Measurements from ENCODE around the gene COL25A1. TPM values are rescaled to one million over a fixed set of nuclear protein-coding genes. Genes with fewer than 3 reads are reported as not detected.
A peak's percentile ranks its signal among the peaks of the same experiment; 100 is the strongest.

The COL25A1 gene
- under 1 TPM in 1 of 2 experiments, not detected in 1; 0.67 TPM for total RNA-seq

- Mint-ChIP-seq H3K4me3 (peak within 1 kb of the TSS; percentile 76), H3K27me3 (peaks cover 78% of the 10 kb centered on the region), H3K36me3 (no peaks in the 10 kb centered on the region), H3K9me3 (no peaks in the 10 kb centered on the region), H3K4me1 (peaks cover 8% of the 10 kb centered on the region), H3K27ac (no peak within 1 kb of the TSS)
- DNase-seq: peak; percentile 54
- ATAC-seq (ENCODE audit: low read depth): peak; percentile 71
- POLR2A ChIA-PET: no interaction called here
Measured at GRCh38 chr4:109302361-109303139, at the start of gene COL25A1. TSS of gene COL25A1 (minus strand) at chr4:109302658.

- Mint-ChIP-seq H3K27me3 (peaks cover 52% of the 10 kb centered on the region), H3K9me3 (peaks cover 9% of the 10 kb centered on the region), H3K4me1 (no peaks in the 10 kb centered on the region), H3K36me3 (peaks cover 2% of the 10 kb centered on the region), H3K27ac (no peak overlapping the region), H3K4me3 (no peak overlapping the region)
- DNase-seq: no peak
- POLR2A ChIA-PET: no interaction called here
- ATAC-seq (ENCODE audit: low read depth): no peak
Measured at GRCh38 chr4:109350121-109350520, 47.7 kb upstream of the COL25A1 start.

DNA sequence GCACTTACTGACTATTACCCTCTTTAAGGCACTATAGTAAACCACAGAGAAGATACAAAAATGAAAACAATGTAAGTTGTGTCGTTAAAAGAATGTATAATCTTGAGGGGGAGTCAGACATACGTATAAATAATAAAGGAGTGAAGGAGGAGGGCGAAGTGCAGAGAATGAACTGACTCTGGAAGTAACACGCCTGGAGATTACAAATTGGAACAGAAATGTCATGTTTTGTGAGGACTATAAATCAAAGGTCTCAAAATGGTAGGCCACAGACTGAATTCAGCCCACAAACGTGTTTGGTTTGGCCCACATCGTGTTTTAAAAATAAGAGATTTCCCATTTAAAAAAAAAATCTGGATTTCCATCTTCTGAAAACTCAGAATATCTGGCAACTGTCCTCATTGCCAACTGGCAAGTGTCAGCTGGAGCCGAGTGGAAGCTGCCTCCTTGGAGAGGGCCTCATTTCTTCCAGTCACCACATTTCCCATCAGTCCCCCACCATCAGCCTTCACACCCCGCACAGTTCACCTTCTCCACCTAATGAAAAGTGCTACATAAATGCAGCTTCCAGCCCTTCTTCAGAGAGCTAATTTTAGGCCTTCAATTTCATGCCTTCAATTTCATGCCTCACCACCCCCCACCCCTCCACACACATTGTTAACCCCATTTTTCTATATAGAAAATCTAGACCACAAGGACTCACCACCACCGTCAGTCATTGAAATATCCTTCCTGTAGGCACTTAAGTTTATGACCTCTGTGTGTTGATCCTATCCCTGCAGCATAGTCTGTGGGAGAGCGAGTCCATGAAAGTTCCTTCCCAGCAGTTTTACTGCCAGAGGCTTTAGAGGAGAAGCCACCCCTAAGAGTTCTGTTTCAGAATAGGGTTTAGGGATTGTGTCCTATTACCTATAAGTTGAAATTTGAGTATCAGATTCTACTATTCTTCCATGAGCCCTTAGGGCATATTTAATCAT is 32.0 kb upstream of the COL25A1 start:
- no peak overlapping the region for H3K27ac Mint-ChIP-seq
- peaks cover 38% of the 10 kb centered on the region for H3K27me3 Mint-ChIP-seq
- no peak for DNase-seq
- no peaks in the 10 kb centered on the region for H3K36me3 Mint-ChIP-seq
- no peak for ATAC-seq (ENCODE audit: low read depth)
- H3K4me3 Mint-ChIP-seq: no peak overlapping the region
- H3K9me3 Mint-ChIP-seq: peaks cover 2% of the 10 kb centered on the region
- POLR2A ChIA-PET: interaction anchor here (0.6 kb wide), 1 partner anchor 23 kb away, joined by 3 read pairs; no protein-coding TSS in a partner anchor
- peaks cover 3% of the 10 kb centered on the region for H3K4me1 Mint-ChIP-seq

DNA sequence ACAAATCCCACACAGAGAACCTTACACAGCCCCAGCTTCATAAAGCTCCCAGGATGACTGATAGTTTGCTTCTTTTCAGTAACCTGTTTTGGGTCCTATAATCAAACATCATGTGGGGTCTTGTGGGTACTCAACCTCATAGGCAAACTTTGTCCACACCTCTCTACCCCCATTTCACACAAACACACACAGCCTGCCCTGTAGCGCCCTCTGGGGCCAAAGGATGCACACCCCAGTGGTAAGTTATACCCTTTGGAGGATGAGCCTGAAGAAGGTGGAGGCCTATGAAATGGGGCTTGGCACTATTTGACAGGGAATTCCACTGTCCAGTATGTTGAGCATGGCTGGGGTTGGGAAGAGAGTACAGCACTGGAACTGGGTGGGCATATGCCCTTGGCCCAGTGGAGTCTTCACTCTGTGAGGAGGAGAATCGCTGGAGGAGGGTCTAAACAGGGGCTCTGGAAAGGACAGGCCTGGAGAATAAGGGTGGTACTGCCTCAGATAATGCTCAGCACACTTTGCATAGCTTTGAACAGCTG is 30.5 kb upstream of the COL25A1 start:
- no peak for ATAC-seq (ENCODE audit: low read depth)
- H3K4me3 Mint-ChIP-seq: no peak overlapping the region
- peaks cover 3% of the 10 kb centered on the region for H3K4me1 Mint-ChIP-seq
- no peak overlapping the region for H3K27ac Mint-ChIP-seq
- no peak for DNase-seq
- peaks cover 29% of the 10 kb centered on the region for H3K27me3 Mint-ChIP-seq
- H3K9me3 Mint-ChIP-seq: no peaks in the 10 kb centered on the region
- H3K36me3 Mint-ChIP-seq: no peaks in the 10 kb centered on the region
- POLR2A ChIA-PET: no interaction called here

- no peak for ATAC-seq (ENCODE audit: low read depth)
- Mint-ChIP-seq H3K4me3 (no peak overlapping the region), H3K27ac (no peak overlapping the region), H3K4me1 (no peaks in the 10 kb centered on the region), H3K9me3 (peaks cover 2% of the 10 kb centered on the region), H3K36me3 (peaks cover 4% of the 10 kb centered on the region), H3K27me3 (peaks cover 10% of the 10 kb centered on the region)
- POLR2A ChIA-PET: no interaction called here
- no peak for DNase-seq
Measured at GRCh38 chr4:109327641-109328040, 25.2 kb upstream of the COL25A1 start.

DNA sequence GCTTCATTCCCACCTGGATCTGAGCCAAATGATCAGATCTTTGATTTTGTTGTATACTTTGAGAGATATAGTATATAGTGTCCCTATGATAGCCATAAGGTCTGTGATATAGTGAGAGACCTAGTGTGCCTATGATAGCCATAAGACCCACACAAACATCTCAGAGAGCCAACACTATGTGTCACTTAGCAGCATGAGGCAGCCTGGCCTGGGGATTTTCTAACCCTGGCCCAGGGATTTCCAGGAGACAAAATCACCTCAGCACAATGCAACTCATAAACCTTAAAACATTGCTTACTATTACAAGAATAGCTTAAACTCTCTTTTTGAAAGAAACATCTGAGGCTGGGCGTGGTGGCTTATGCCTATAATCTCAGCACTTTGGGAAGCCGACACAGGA is 23.2 kb upstream of the COL25A1 start:
- ATAC-seq (ENCODE audit: low read depth) (no peak), DNase-seq (no peak)
- H3K27me3 Mint-ChIP-seq: peaks cover 7% of the 10 kb centered on the region
- H3K4me1 Mint-ChIP-seq: no peaks in the 10 kb centered on the region
- no peak overlapping the region for H3K27ac Mint-ChIP-seq
- H3K9me3 Mint-ChIP-seq: peaks cover 8% of the 10 kb centered on the region
- POLR2A ChIA-PET: no interaction called here
- no peak overlapping the region for H3K4me3 Mint-ChIP-seq
- peaks cover 9% of the 10 kb centered on the region for H3K36me3 Mint-ChIP-seq

DNA sequence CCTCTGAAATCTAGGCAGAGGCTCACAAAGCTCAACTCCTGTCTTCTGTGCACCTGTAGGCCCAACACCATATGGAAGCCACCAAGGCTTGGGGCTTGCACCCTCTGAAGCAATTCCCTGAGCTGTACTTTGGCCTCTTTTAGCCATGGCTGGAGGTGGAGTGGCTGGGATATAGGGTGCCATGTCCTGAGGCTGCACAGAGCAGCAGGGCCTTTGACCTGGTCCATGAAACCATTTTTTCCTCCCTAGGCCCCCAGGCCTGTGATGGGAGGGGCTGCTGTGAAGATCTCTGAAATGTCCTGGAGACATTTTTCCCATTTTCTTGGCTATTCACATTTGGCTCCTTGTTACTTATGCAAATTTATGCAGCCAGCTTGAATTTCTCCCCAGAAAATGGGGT is 20.9 kb upstream of the COL25A1 start:
- H3K4me3 Mint-ChIP-seq: no peak overlapping the region
- peaks cover 10% of the 10 kb centered on the region for H3K9me3 Mint-ChIP-seq
- POLR2A ChIA-PET: no interaction called here
- no peaks in the 10 kb centered on the region for H3K4me1 Mint-ChIP-seq
- no peaks in the 10 kb centered on the region for H3K27me3 Mint-ChIP-seq
- peaks cover 9% of the 10 kb centered on the region for H3K36me3 Mint-ChIP-seq
- DNase-seq (no peak), ATAC-seq (ENCODE audit: low read depth) (no peak)
- H3K27ac Mint-ChIP-seq: no peak overlapping the region

- Mint-ChIP-seq H3K27me3 (no peaks in the 10 kb centered on the region), H3K9me3 (peaks cover 12% of the 10 kb centered on the region), H3K36me3 (peaks cover 9% of the 10 kb centered on the region), H3K27ac (no peak overlapping the region), H3K4me1 (no peaks in the 10 kb centered on the region), H3K4me3 (no peak overlapping the region)
- ATAC-seq (ENCODE audit: low read depth) (no peak), DNase-seq (no peak)
- POLR2A ChIA-PET: no interaction called here
Measured at GRCh38 chr4:109321232-109321631, 18.8 kb upstream of the COL25A1 start.

DNA sequence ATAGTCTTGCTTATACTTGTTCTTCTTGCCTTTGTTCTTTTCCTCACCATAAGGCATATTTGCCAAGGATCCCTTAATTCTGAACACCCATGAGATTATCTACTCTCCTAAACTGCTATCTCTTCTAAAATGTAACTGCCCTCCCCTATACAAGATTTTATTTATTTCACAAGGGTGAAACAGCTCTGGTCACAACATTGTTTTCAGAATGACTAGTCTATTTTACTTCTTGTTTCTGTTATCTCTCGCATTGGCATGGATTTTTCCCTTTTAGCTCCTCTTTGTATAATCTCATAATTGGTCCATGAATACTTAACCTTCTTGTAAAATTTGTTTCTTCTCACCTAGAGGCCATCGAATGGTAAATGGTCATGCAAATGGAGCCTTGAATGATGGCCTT is 17.2 kb upstream of the COL25A1 start:
- Mint-ChIP-seq H3K4me3 (no peak overlapping the region), H3K36me3 (peaks cover 9% of the 10 kb centered on the region)

GRCh38 chr4:109319156-109319555 is 16.7 kb upstream of the COL25A1 start:
- peaks cover 2% of the 10 kb centered on the region for H3K27me3 Mint-ChIP-seq
- H3K9me3 Mint-ChIP-seq: peaks cover 12% of the 10 kb centered on the region
- H3K27ac Mint-ChIP-seq: no peak overlapping the region
- ATAC-seq (ENCODE audit: low read depth) (no peak), DNase-seq (no peak)
- H3K4me1 Mint-ChIP-seq: no peaks in the 10 kb centered on the region
- no peak overlapping the region for H3K4me3 Mint-ChIP-seq
- POLR2A ChIA-PET: no interaction called here
- peaks cover 8% of the 10 kb centered on the region for H3K36me3 Mint-ChIP-seq

More for the DNA sequence above, 17.2 kb upstream of the COL25A1 start:
- DNase-seq (no peak), ATAC-seq (ENCODE audit: low read depth) (no peak)
- Mint-ChIP-seq H3K27me3 (no peaks in the 10 kb centered on the region), H3K9me3 (peaks cover 12% of the 10 kb centered on the region), H3K27ac (no peak overlapping the region), H3K4me1 (no peaks in the 10 kb centered on the region)
- POLR2A ChIA-PET: no interaction called here

GRCh38 chr4:109315818-109316217 is 13.4 kb upstream of the COL25A1 start:
- Mint-ChIP-seq H3K27ac (no peak overlapping the region), H3K27me3 (peaks cover 10% of the 10 kb centered on the region), H3K4me3 (no peak overlapping the region), H3K36me3 (no peaks in the 10 kb centered on the region), H3K4me1 (no peaks in the 10 kb centered on the region), H3K9me3 (peaks cover 12% of the 10 kb centered on the region)
- DNase-seq (no peak), ATAC-seq (ENCODE audit: low read depth) (no peak)
- POLR2A ChIA-PET: no interaction called here

DNA sequence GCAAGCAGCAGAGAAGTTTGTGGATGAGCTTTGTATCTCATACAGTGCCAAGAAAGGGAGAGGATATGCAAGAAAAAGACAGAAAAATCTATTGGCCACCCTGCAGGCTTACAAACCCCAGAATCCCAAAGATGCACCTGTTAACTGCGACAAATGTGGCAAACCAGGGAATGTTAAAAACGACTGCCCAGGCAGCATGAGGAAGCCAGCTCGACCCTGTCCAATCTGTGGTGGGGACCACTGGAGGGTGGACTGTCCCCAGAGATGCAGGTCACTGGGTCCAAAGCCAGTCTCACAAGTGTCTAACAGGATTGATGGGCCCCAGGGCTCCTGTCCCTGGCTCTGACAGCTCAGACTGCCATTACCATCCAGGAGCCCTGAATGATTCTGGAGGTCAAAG is 12.9 kb upstream of the COL25A1 start:
- POLR2A ChIA-PET: no interaction called here
- no peak overlapping the region for H3K27ac Mint-ChIP-seq
- H3K9me3 Mint-ChIP-seq: peaks cover 12% of the 10 kb centered on the region
- DNase-seq (no peak), ATAC-seq (ENCODE audit: low read depth) (no peak)
- H3K4me1 Mint-ChIP-seq: no peaks in the 10 kb centered on the region
- H3K4me3 Mint-ChIP-seq: no peak overlapping the region
- H3K27me3 Mint-ChIP-seq: peaks cover 14% of the 10 kb centered on the region
- no peaks in the 10 kb centered on the region for H3K36me3 Mint-ChIP-seq

DNA sequence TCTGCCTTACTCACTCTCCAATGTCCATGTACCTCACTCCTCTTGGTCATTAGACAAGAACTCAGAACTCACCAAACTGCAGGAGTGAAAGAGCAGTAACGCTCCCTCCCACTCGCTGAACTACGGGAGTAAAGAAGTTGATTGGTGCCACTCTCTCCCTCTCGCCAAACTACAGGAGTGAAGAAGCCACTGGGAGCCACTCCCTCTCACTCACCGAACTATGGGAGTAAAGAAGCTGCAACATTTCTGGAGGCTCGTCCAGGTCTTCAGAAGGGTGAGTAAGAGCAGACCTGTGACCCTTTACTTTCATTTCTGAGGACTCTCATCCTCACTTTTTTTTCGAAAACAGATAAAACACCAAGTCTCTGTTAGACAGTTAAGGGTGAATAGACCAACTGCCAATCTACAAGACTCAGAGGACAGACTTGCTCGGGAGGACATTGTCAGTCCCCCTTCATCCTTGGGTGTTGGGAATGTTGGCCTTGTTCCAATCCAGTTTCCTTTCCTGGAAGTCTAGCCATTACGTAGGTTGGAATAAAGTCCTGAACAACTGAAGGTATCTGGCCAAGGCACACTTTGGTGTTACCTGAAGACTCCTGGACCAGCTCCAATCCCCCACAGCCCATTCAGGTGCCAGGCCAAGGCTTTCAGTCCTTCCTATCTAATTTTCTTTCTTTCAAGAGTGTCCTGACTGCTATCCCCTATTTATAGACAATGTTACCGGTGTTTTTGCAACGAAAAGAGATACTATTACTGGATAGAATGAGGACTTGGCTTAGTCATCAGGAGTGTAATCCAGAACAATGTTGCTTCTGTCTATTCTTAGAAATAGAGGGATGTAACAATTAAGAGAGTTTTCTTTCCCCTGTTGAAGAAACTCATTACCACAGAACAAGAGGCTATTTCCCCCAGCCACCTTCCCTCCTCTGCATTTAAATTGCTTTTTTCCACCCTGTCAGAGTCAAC is 11.0 kb upstream of the COL25A1 start:
- ATAC-seq (ENCODE audit: low read depth) (no peak), DNase-seq (no peak)
- POLR2A ChIA-PET: no interaction called here
- Mint-ChIP-seq H3K27me3 (peaks cover 31% of the 10 kb centered on the region), H3K27ac (no peak overlapping the region), H3K4me3 (no peak overlapping the region), H3K36me3 (no peaks in the 10 kb centered on the region), H3K9me3 (peaks cover 10% of the 10 kb centered on the region), H3K4me1 (no peaks in the 10 kb centered on the region)
